HEK293 (cell line): Measurements from ENCODE around the gene SYNDIG1.

Source experiments
- CTCF ChIA-PET: fragments of 350-600 bp; formaldehyde crosslinking; extraction: SDS; loops from one replicate; lab custom pipeline; 2021; ENCODE audit warnings: antibody characterized with exemption; lab: Yijun Ruan, JAX
- POLR2A ChIA-PET: fragments of 300-600 bp; formaldehyde crosslinking; extraction: SDS; loops from one replicate; lab custom pipeline; 2020; ENCODE audit warnings: antibody characterized with exemption, inconsistent platforms; lab: Yijun Ruan, JAX
- H3K27ac ChIP-seq: fragments of 200-500 bp; sonication (Bioruptor generic); 2 replicates; pipeline ENCODE4 v1.5.1; 2014; ENCODE audit warnings: low read depth, low read length, control low read depth, inconsistent platforms; ENCODE audit errors: extremely low read depth
- H3K36me3 ChIP-seq, 2 experiments: fragments of 200-500 bp in 1 of 2; sonication (Bioruptor generic) in 1 of 2; 1 replicate in 1 of 2; 2 replicates in 1 of 2; pipeline ENCODE4 v1.5.1; 2014 to 2017; ENCODE audit warnings: inconsistent platforms in 2 of 2, low read length in 2 of 2; ENCODE audit not compliant: control insufficient read depth in 2 of 2, insufficient read depth in 1 of 2
- H3K4me1 ChIP-seq: fragments of 200-500 bp; sonication (Bioruptor generic); 2 replicates; pipeline ENCODE4 v1.5.1; 2014; ENCODE audit warnings: mild to moderate bottlenecking, low read length, inconsistent platforms; ENCODE audit not compliant: control insufficient read depth, insufficient read depth
- H3K4me3 ChIP-seq: 2 replicates; pipeline ENCODE4 v1.5.1; 2011; ENCODE audit warnings: low read depth, mild to moderate bottlenecking, control low read depth, low read length, moderate library complexity
- H3K9me3 ChIP-seq: fragments of 200-500 bp; sonication (Bioruptor generic); 2 replicates; pipeline ENCODE4 v1.5.1; 2014; ENCODE audit warnings: low read depth, low read length, inconsistent platforms; ENCODE audit not compliant: control insufficient read depth, insufficient read depth
- GFI1B ChIP-seq: fragments of 450-650 bp; formaldehyde crosslinking; IDR thresholded peaks from 2 replicates; pipeline ENCODE4 v1.5.1; 2016; ENCODE audit warnings: missing biosample characterization, missing genetic modification characterization
- HOXA7 ChIP-seq: sonication (generic); formaldehyde crosslinking; IDR thresholded peaks from 2 replicates; pipeline ENCODE4 v1.8.1; 2022; ENCODE audit warnings: missing genetic modification reagents, borderline replicate concordance
- RBAK ChIP-seq: fragments of 450-650 bp; formaldehyde crosslinking; IDR thresholded peaks from 2 replicates; pipeline ENCODE4 v1.5.1; 2016; ENCODE audit warnings: missing biosample characterization, missing genetic modification characterization
- SALL2 ChIP-seq: fragments of 450-650 bp; formaldehyde crosslinking; IDR thresholded peaks from 2 replicates; pipeline ENCODE4 v1.5.0; 2017; ENCODE audit warnings: missing biosample characterization, mild to moderate bottlenecking, missing genetic modification characterization, borderline replicate concordance
- SCRT1 ChIP-seq: fragments of 450-650 bp; formaldehyde crosslinking; IDR thresholded peaks from 2 replicates; pipeline ENCODE4 v1.5.1; 2016; ENCODE audit warnings: missing biosample characterization, missing genetic modification characterization, borderline replicate concordance
- SP7 ChIP-seq: fragments of 450-650 bp; formaldehyde crosslinking; IDR thresholded peaks from 2 replicates; pipeline ENCODE4 v1.5.1; 2016; ENCODE audit warnings: missing biosample characterization, missing genetic modification characterization
- ZBTB20 ChIP-seq: fragments of 450-650 bp; formaldehyde crosslinking; IDR thresholded peaks from 2 replicates; pipeline ENCODE4 v1.5.1; 2016; ENCODE audit warnings: missing biosample characterization, missing genetic modification characterization
- ZNF114 ChIP-seq: fragments of 450-650 bp; formaldehyde crosslinking; IDR thresholded peaks from 2 replicates; pipeline ENCODE4 v1.5.0; 2017; ENCODE audit warnings: missing biosample characterization, missing genetic modification characterization
- ZNF16 ChIP-seq: fragments of 450-650 bp; formaldehyde crosslinking; IDR thresholded peaks from 2 replicates; pipeline ENCODE4 v1.5.1; 2016; ENCODE audit warnings: low read depth, missing biosample characterization, missing genetic modification characterization
- ZNF169 ChIP-seq: fragments of 450-650 bp; formaldehyde crosslinking; IDR thresholded peaks from 2 replicates; pipeline ENCODE4 v1.5.1; 2016; ENCODE audit warnings: missing biosample characterization, missing genetic modification characterization
- ZNF175 ChIP-seq: fragments of 450-650 bp; formaldehyde crosslinking; IDR thresholded peaks from 2 replicates; pipeline ENCODE4 v1.5.1; 2016; ENCODE audit warnings: missing biosample characterization, missing genetic modification characterization
- ZNF266 ChIP-seq: fragments of 450-650 bp; formaldehyde crosslinking; IDR thresholded peaks from 2 replicates; pipeline ENCODE4 v1.5.1; 2016; ENCODE audit warnings: missing biosample characterization, missing genetic modification characterization, low read depth
- ZNF292 ChIP-seq: fragments of 450-650 bp; formaldehyde crosslinking; IDR thresholded peaks from 2 replicates; pipeline ENCODE4 v1.5.1; 2016; ENCODE audit warnings: low read depth, missing biosample characterization, missing genetic modification characterization, borderline replicate concordance
- ZNF311 ChIP-seq: fragments of 450-650 bp; formaldehyde crosslinking; IDR thresholded peaks from 2 replicates; pipeline ENCODE4 v1.5.1; 2017; ENCODE audit warnings: missing biosample characterization, missing genetic modification characterization, borderline replicate concordance
- ZNF366 ChIP-seq: fragments of 450-650 bp; formaldehyde crosslinking; conservative IDR thresholded peaks from 2 replicates; pipeline ENCODE4 v1.5.1; 2016; ENCODE audit warnings: missing biosample characterization, missing genetic modification characterization
- ZNF391 ChIP-seq: fragments of 450-650 bp; formaldehyde crosslinking; IDR thresholded peaks from 2 replicates; pipeline ENCODE4 v1.5.1; 2016; ENCODE audit warnings: low read depth, missing biosample characterization, missing genetic modification characterization, borderline replicate concordance
- ZNF416 ChIP-seq: fragments of 450-650 bp; formaldehyde crosslinking; IDR thresholded peaks from 2 replicates; pipeline ENCODE4 v1.5.1; 2016; ENCODE audit warnings: missing biosample characterization, missing genetic modification characterization
- ZNF521 ChIP-seq: fragments of 450-650 bp; formaldehyde crosslinking; IDR thresholded peaks from 2 replicates; pipeline ENCODE4 v1.5.1; 2017; ENCODE audit warnings: missing biosample characterization, mild to moderate bottlenecking, missing genetic modification characterization
- ZNF529 ChIP-seq: fragments of 450-650 bp; formaldehyde crosslinking; IDR thresholded peaks from 2 replicates; pipeline ENCODE4 v1.5.1; 2017; ENCODE audit warnings: missing genetic modification characterization, missing biosample characterization; ENCODE audit not compliant: insufficient replicate concordance
- ZNF571 ChIP-seq: fragments of 450-650 bp; formaldehyde crosslinking; IDR thresholded peaks from 2 replicates; pipeline ENCODE4 v1.5.0; 2017; ENCODE audit warnings: missing biosample characterization, missing genetic modification characterization
- ZNF660 ChIP-seq: fragments of 450-650 bp; IDR thresholded peaks from 2 replicates; pipeline ENCODE4 v1.5.1; 2018; ENCODE audit warnings: missing biosample characterization, mild to moderate bottlenecking, missing genetic modification characterization
- ZNF768 ChIP-seq: fragments of 450-650 bp; formaldehyde crosslinking; IDR thresholded peaks from 2 replicates; pipeline ENCODE4 v1.5.1; 2018; ENCODE audit warnings: missing biosample characterization, mild to moderate bottlenecking, missing genetic modification characterization
- ZNF791 ChIP-seq: fragments of 450-650 bp; formaldehyde crosslinking; IDR thresholded peaks from 2 replicates; pipeline ENCODE4 v1.5.1; 2016; ENCODE audit warnings: missing biosample characterization, missing genetic modification characterization
- TF ChIP-seq, protein P1 (sequence below): fragments of 450-650 bp; formaldehyde crosslinking; IDR thresholded peaks from 2 replicates; pipeline ENCODE4 v1.5.1; 2016; ENCODE audit warnings: missing biosample characterization, missing genetic modification characterization
- TF ChIP-seq, protein P2 (sequence below): fragments of 450-650 bp; formaldehyde crosslinking; IDR thresholded peaks from 2 replicates; pipeline ENCODE4 v1.5.1; 2016; ENCODE audit warnings: missing biosample characterization, missing genetic modification characterization

Gene SYNDIG1

DNA sequence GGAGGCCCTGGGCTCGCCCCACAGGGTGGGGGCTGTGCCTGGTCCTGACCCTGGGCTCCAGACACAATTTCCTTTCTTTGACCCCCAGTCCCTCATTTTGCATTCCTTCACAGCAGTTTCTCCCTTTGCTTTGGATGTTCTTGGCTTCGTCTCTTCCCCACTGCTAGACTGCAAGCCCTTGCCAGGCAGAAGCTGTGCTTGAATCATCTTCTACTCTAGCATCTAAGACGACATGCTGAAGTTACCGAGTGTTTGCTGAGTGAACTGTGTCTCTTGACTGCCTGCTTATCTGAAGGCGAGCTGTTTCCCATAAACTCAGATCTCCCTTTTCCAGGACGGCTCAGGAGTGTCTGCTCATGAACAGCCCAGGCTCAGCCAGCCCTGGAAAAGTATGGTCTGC, 14.3 kb upstream of the SYNDIG1 start:
- no peaks in the 10 kb centered on the region for H3K36me3 ChIP-seq
- H3K9me3 ChIP-seq, result no peaks in the 10 kb centered on the region
- POLR2A ChIA-PET, result no interaction called here
- TF ChIP-seq SP7 (tag by site-specific recombination) (no peak), ZNF366 (tag by site-specific recombination) (no peak), ZNF660 (tag by site-specific recombination) (no peak), ZNF768 (no peak), HOXA7 (CRISPR knock-in tag) (no peak), ZNF391 (tag by site-specific recombination) (no peak), ZNF114 (no peak), ZBTB20 (tag by site-specific recombination) (no peak), ZNF791 (tag by site-specific recombination) (no peak)
- TF ChIP-seq, protein P1, sequence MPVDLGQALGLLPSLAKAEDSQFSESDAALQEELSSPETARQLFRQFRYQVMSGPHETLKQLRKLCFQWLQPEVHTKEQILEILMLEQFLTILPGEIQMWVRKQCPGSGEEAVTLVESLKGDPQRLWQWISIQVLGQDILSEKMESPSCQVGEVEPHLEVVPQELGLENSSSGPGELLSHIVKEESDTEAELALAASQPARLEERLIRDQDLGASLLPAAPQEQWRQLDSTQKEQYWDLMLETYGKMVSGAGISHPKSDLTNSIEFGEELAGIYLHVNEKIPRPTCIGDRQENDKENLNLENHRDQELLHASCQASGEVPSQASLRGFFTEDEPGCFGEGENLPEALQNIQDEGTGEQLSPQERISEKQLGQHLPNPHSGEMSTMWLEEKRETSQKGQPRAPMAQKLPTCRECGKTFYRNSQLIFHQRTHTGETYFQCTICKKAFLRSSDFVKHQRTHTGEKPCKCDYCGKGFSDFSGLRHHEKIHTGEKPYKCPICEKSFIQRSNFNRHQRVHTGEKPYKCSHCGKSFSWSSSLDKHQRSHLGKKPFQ (tag by site-specific recombination), result no peak
- TF ChIP-seq, all 188 proteins: peak for 0
- Histone ChIP-seq H3K27ac (no peak overlapping the region), H3K4me3 (no peak overlapping the region), H3K4me1 (no peaks in the 10 kb centered on the region)
- CTCF ChIA-PET, result no interaction called here

DNA sequence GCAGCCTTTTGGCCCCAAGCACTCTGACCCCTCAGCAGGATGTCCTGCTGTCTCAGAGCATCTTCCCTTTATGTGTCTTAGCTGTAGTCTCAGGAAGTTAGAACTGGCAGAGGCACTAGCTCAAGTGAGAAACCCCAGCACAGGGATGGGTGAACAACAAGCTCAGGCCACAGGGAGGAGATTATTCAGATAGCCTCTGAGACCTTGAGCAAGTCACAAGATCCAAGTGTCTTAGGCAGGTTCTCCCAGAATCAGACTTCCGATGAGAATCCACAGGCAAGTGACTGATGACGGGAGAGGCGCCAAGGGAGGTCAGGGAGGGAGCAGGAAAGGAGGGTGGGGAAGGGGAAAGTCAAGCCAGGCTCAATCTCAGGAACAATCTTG, 13.0 kb upstream of the SYNDIG1 start:
- POLR2A ChIA-PET, result no interaction called here

DNA sequence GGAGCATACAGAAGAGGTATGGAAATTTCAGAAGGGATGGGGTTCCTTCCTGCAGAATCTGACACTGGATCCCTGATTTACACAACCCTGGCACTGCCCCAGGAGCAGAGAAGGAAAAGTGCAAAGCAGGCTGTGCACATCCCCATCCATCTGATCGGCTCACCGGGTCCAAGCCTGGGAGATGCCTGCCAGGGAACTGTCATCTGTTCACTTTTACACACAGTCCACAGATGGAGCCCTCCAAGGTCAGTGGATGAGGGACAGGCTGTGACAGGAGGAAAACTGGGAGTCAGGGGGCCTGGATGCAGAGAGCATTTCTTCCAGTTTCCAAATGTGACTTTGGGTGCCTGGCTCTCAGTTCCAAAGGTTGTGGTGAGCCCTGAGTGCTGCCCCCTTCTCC, 11.0 kb upstream of the SYNDIG1 start:
- Histone ChIP-seq H3K4me3 (no peak overlapping the region), H3K27ac (no peak overlapping the region), H3K9me3 (no peaks in the 10 kb centered on the region), H3K36me3 (no peaks in the 10 kb centered on the region), H3K4me1 (no peaks in the 10 kb centered on the region)
- CTCF ChIA-PET, result no interaction called here
- POLR2A ChIA-PET, result no interaction called here
- TF ChIP-seq GFI1B (tag by site-specific recombination) (no peak), ZNF529 (tag by site-specific recombination) (no peak), ZNF521 (no peak), SALL2 (tag by site-specific recombination) (no peak), ZNF311 (tag by site-specific recombination) (no peak)
- TF ChIP-seq, protein P2, sequence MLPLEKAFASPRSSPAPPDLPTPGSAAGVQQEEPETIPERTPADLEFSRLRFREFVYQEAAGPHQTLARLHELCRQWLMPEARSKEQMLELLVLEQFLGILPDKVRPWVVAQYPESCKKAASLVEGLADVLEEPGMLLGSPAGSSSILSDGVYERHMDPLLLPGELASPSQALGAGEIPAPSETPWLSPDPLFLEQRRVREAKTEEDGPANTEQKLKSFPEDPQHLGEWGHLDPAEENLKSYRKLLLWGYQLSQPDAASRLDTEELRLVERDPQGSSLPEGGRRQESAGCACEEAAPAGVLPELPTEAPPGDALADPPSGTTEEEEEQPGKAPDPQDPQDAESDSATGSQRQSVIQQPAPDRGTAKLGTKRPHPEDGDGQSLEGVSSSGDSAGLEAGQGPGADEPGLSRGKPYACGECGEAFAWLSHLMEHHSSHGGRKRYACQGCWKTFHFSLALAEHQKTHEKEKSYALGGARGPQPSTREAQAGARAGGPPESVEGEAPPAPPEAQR (tag by site-specific recombination), result no peak

More for the DNA sequence above, 13.0 kb upstream of the SYNDIG1 start:
- Histone ChIP-seq H3K36me3 (no peaks in the 10 kb centered on the region), H3K4me1 (no peaks in the 10 kb centered on the region), H3K27ac (no peak overlapping the region), H3K9me3 (no peaks in the 10 kb centered on the region), H3K4me3 (no peak overlapping the region)
- CTCF ChIA-PET, result interaction anchor here (0.7 kb wide), 1 partner anchor 458 kb away, joined by 7 read pairs; no protein-coding TSS in a partner anchor
- TF ChIP-seq ZNF416 (tag by site-specific recombination) (no peak), ZNF571 (tag by site-specific recombination) (no peak), SCRT1 (tag by site-specific recombination) (no peak), ZNF169 (tag by site-specific recombination) (no peak), ZNF292 (tag by site-specific recombination) (no peak), ZNF660 (tag by site-specific recombination) (no peak), ZNF175 (tag by site-specific recombination) (no peak), ZNF16 (tag by site-specific recombination) (no peak), RBAK (tag by site-specific recombination) (no peak), ZNF266 (tag by site-specific recombination) (no peak)
